HG03521 (cell line): ENCODE data around the gene STK10.
A peak's percentile ranks its signal among the peaks of the same experiment; 100 is the strongest.

Experiments
- ATAC-seq: cut with Tn5 transposase; IDR thresholded peaks from one replicate; pipeline ENCODE4 v1.9.1; 2021; ENCODE audit warnings: mild to moderate bottlenecking, moderate library complexity; ENCODE audit not compliant: unreplicated experiment

The STK10 gene

DNA sequence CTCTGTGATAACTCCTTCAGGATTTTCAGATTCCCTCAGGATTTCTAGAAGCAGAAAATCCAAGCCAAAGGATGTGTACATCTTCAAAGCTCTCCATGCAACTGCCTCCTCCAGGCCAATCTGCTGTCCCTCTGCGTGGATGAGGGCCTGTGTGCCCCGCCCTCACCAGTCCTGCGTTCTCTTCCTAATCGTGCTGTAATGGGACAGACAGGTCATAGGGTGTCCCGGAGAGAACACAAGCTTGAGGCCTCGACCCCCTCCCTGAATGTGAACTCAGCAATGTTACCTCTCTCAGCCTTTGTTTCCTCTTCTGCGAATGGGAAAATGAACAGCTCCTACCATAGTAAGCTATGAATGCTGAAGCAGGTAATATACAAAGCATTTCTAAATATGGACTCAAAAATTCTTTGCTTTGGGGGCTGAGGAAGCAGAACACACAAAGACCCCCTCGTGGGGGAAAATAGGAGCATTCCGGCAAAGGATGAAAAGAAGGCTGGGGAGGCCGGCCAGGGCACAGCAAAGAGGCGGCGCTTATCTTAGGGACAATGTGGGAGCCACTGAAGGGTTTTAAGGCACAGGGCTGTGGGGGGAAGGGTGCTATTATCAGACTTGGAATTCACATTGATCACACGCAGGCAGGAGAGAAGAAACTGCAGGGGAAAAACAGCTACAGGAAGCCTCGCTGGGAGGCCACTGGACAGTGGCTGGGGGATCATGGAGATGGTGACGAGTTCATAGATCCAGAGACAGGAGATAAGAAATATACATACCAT lies 124.4 kb downstream of the STK10 start:
- ATAC-seq, result no peak

GRCh38 chr5:172059661-172060100 lies 128.3 kb downstream of the STK10 start:
- ATAC-seq, result no peak

GRCh38 chr5:172058088-172058487 lies 129.9 kb downstream of the STK10 start:
- no peak for ATAC-seq

- no peak for ATAC-seq
These were observed 132.0 kb downstream of the STK10 start for GRCh38 chr5:172055996-172056395.

GRCh38 chr5:172055421-172055820 lies 132.6 kb downstream of the STK10 start:
- no peak for ATAC-seq

- ATAC-seq, result no peak
These were observed 133.3 kb downstream of the STK10 start for GRCh38 chr5:172054611-172055153.

DNA sequence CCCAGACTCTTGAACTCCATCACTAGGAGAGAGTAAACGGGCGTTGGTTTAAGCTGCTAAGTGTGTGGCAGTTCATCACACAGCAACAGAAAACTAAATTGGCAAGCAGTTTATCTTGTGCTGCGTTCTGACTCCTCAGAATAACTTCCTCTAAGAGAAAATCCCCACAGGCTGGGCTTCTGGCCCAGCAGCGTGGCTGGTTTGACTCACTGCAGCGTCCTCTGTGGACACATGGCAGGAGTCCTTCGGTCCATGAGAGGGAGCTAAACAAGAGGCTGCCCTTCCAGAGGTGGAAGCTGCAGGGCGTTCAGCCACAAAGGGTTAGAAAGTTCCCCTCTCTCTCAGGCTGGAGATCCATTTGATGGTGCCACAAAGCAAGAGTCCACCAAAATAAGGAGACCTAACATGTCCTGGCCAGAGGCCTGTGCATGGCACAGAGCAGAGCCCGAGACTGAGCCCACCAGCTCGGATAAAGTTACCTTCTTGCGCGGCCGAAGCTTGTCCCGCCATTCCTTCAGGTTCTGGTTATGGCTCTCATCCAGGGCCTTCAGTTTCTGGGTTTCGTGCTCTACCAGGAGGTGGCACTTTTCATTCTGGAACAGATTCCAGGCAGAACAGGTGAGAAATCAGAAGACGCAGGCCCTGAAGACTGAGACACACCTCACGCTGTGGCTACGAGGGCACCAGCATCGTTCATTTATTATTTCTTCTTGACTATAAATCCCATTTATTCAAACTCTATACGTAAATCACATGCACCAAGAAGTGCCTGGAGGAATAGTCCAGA lies 135.4 kb downstream of the STK10 start:
- no peak for ATAC-seq

DNA sequence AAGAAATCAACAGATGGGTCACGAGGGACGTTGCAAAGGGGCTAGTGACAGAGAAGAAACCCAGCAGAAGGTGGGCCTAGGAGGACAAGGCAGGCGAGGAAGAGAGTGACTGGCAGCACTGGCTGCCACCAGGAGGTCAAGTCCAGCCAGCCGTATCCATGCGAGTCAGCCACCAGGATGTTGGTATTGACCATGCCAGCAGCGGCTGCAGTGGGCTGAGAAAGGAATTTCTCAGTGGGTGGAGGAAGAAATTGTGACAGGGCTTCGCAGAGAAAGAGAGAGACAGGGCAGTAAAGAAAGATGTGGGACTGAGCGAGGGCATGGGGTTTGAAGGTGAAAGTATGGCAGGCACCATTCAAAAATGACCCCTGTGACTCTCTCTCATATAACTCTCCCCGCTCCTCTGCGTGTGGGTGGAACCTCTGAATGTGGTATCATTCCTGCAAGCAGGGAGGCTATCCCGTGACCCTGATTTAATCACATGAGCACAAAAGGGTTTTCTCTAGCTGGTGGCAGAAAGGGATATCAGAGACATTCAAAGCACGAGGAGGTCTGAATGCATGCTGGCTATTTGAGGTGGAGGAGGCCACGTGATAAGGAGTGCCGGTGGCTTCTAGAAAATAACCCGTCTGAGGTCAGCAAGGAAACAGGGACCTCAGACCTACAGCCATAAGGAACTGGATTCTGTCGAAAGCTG lies 136.2 kb downstream of the STK10 start:
- ATAC-seq, result no peak

DNA sequence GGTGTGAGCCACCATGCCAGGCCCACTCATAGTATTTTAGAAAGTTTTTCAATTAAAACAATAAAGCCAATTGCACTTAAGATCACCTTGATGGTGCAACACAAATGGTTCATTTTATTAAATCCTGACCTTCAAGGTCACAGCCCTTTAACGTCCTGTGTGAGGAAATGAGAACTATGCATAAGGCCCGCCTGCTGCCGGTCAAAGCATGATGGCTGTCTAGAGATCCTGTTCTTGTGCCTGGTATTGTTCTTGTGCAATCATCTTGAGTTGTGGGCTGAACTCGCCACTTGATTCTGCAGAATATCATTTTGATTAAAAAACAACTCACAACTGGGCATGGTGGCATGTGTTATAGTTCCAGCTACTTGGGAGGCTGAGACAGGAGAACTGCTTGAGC lies 137.9 kb downstream of the STK10 start:
- ATAC-seq, result no peak

DNA sequence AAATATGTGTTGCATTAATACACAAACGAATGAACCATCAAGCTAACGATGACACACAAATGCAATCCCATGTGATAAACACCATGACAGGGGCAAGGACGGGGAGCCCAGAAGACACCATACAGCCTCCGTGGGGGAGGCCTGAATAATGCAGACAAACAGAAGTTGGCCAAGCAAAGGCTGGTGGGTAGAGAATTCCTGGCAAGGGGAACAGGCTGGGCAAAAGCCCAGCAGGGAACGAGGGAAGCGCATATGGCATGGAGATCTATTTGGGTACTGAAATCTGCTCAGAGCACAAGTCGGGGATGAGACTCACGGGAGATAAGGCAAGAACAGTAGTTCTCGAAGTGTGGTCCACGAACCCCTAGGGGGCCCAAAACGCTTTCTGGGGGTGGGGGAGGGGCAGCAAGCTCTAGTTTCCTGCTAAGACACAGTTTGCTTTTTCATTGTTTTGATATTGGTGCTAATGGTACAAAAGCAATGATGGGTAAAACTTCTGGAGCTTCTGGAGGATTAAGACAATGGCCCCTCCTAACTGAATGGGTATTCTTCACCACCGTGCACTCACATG lies 138.7 kb downstream of the STK10 start:
- no peak for ATAC-seq

DNA sequence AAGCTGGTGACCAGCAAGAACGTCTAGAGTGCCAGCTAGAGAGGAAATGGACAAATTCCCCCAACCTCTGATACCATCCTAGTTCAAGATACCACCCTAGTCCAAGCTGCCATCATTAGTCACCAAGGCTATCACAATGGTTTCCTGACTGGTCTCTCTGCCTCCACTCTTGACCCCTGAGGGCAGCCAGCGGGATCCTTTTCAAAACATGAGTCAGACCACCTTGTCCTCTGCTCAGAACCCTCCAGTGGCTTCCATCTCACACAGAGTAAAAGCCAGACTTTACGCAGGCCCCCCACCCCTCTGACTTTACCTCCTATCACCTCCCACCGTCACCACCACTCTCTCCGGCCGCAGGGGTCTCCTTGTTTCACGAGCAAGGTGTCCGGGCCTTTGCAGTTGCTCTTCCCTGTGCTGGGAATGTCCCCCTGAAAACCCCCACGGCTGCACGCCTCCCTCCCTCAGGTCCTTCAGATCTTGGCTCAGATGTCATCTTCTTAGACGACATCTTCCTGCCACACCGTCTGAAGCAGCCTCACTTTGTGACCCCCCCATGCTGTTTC lies 139.4 kb downstream of the STK10 start:
- no peak for ATAC-seq

- no peak for ATAC-seq
These were observed 139.9 kb downstream of the STK10 start for GRCh38 chr5:172048170-172048422.

- ATAC-seq, result no peak
These were observed 141.4 kb downstream of the STK10 start for GRCh38 chr5:172046593-172046992.

DNA sequence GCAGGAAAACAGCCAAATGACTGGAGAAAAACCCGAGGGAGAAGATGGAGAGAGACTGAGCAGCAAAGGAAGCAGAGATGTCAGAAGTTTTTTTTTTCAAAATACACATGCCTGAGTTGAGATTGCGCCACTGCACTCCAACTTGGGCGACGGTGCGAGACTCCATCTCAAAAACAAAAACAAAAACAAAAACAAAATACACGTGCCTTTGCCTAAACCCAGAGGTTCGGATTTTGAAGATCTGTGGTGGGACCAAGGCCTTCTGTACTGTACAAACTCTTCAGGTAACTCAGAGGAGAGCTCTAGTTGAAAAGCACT lies 142.8 kb downstream of the STK10 start:
- no peak for ATAC-seq

- ATAC-seq, result no peak
These were observed 143.3 kb downstream of the STK10 start for GRCh38 chr5:172044631-172045314.

DNA sequence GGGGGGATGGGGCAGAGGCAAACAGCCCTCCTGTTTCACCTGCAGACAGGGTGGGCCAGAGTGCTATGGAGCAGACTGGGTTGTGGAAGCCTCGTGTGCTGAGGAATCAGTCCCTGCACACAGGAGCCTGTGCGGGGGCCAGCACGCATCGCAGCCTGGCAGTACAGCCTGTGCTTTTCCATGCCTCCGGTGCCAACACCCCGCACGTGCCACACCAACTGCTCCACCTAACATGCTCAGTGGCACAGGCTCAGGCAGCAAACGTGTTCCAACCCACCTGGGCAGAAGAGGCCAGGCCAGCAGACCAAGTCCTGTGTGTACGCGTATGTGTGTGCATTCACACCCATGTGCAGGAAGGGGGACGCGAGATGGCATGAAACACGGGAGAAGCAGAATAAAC lies 144.2 kb downstream of the STK10 start:
- ATAC-seq, result no peak

GRCh38 chr5:172042183-172042582 lies 145.8 kb downstream of the STK10 start:
- ATAC-seq, result no peak

GRCh38 chr5:172038167-172038566 lies 149.9 kb downstream of the STK10 start:
- no peak for ATAC-seq

- peak; percentile 56 for ATAC-seq
These were observed 153.0 kb downstream of the STK10 start for GRCh38 chr5:172035049-172035448.

GRCh38 chr5:172031894-172032461 lies 156.0 kb downstream of the STK10 start:
- ATAC-seq, result no peak
